ENCODE results near the gene PSME3IP1.

PSME3IP1 gene, protein sequence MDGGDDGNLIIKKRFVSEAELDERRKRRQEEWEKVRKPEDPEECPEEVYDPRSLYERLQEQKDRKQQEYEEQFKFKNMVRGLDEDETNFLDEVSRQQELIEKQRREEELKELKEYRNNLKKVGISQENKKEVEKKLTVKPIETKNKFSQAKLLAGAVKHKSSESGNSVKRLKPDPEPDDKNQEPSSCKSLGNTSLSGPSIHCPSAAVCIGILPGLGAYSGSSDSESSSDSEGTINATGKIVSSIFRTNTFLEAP

DNA sequence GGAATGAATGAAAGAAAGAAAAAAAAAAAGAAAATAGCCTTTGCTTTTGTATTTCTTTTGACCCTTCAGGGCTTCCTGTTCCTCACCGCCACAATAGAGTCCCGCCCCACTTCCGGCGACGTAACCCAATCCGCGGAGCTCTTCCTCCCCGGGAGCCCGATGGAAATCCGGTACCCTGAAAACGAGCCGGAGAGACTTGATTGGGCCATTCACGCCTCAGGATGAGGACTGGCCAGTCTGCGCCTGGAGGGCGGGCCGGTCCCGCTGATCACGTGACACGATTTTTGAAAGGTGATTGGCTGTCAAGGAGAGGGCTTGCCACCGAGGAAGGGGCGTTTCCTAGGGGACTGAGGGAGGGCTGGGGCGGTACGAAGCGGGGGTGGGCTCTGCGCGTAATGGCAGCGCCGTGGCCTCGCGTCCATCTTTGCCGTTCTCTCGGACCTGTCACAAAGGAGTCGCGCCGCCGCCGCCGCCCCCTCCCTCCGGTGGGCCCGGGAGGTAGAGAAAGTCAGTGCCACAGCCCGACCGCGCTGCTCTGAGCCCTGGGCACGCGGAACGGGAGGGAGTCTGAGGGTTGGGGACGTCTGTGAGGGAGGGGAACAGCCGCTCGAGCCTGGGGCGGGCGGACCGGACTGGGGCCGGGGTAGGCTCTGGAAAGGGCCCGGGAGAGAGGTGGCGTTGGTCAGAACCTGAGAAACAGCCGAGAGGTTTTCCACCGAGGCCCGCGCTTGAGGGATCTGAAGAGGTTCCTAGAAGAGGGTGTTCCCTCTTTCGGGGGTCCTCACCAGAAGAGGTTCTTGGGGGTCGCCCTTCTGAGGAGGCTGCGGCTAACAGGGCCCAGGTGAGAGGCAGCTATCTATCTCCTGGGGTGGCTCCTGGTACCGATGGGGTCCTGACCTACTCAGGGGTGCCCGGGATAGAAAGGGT, at the start of gene PSME3IP1, which contains the start of gene RSPRY1:
PSME3IP1 (minus strand) TSS at position 95 of the 927 bp plus-strand sequence. CDS start 12,185 bp downstream, outside the sequence.
RSPRY1 (plus strand) TSS at position 385 of the 927 bp plus-strand sequence. CDS start 18,330 bp downstream, outside the sequence.
- Mint-ChIP-seq H3K4me1 (peaks cover 51% of the 10 kb centered on the region), H3K36me3 (ENCODE audit: low read depth) (peaks cover 17% of the 10 kb centered on the region), H3K9me3 (no peaks in the 10 kb centered on the region), H3K27me3 (peaks cover 2% of the 10 kb centered on the region), H3K4me3 (peak within 1 kb of the TSS; percentile 95), H3K27ac (peak within 1 kb of the TSS; percentile 84)
- peak; percentile 96 for ATAC-seq
- DNase-seq, result peak; percentile 97

GRCh38 chr16:57235128-57236021, 49.5 kb upstream of the PSME3IP1 start:
- DNase-seq, result no peak
- peak; percentile 92 for ATAC-seq
- Mint-ChIP-seq H3K4me3 (no peak overlapping the region), H3K27ac (no peak overlapping the region), H3K4me1 (peaks cover 14% of the 10 kb centered on the region), H3K27me3 (no peaks in the 10 kb centered on the region), H3K9me3 (no peaks in the 10 kb centered on the region), H3K36me3 (ENCODE audit: low read depth) (peaks cover 54% of the 10 kb centered on the region)

DNA sequence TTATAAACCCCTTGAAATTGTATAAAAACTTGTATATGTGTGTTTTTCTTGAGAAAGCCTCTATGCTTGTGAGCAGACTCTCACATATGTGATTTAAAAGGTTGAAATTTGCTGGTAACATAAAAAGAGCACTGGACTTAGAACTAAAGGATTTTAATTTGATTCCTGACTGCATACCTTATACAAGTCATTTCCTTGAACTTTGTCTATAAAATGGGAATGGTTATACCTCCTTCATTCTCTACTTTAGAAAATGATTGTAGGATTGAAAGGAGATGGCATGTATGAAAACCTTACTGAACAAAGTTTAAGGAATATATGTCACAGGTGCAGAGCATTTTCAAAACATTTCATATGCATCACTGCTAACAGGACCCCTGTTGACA, 48.9 kb upstream of the PSME3IP1 start:
- ATAC-seq (no peak), DNase-seq (no peak)
- Mint-ChIP-seq H3K9me3 (no peaks in the 10 kb centered on the region), H3K27me3 (no peaks in the 10 kb centered on the region), H3K27ac (no peak overlapping the region), H3K4me3 (no peak overlapping the region), H3K4me1 (peaks cover 14% of the 10 kb centered on the region), H3K36me3 (ENCODE audit: low read depth) (peaks cover 56% of the 10 kb centered on the region)

- Mint-ChIP-seq H3K27ac (no peak overlapping the region), H3K36me3 (ENCODE audit: low read depth) (peaks cover 52% of the 10 kb centered on the region), H3K9me3 (no peaks in the 10 kb centered on the region), H3K4me1 (peaks cover 14% of the 10 kb centered on the region), H3K27me3 (no peaks in the 10 kb centered on the region), H3K4me3 (no peak overlapping the region)
- ATAC-seq, result no peak
- DNase-seq, result no peak
These were observed 48.3 kb upstream of the PSME3IP1 start for GRCh38 chr16:57233944-57234706.

GRCh38 chr16:57231821-57232350, 46.0 kb upstream of the PSME3IP1 start:
- Mint-ChIP-seq H3K4me1 (peaks cover 11% of the 10 kb centered on the region), H3K36me3 (ENCODE audit: low read depth) (peaks cover 55% of the 10 kb centered on the region), H3K9me3 (no peaks in the 10 kb centered on the region), H3K27me3 (no peaks in the 10 kb centered on the region), H3K27ac (no peak overlapping the region), H3K4me3 (no peak overlapping the region)
- DNase-seq (no peak), ATAC-seq (no peak)

DNA sequence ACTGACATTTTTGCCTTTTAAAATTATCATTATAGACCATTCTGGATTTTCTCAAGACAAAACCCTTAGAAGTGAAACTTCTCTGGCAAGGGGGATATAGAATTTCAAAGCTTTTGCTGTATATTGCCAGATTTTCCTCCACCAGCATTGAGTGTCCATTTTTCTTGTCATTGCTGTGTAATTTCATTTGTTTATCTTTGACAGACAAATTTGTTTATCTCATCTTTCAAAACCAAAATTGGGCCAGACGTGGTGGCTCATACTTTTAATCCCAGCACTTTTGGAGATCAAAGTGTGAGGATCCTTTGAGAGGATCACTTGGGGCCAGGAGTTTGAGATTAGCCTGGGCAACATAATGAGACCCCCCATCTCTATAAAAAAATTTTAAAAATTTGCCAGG, 43.2 kb upstream of the PSME3IP1 start:
- ATAC-seq (no peak), DNase-seq (no peak)
- Mint-ChIP-seq H3K36me3 (ENCODE audit: low read depth) (peaks cover 52% of the 10 kb centered on the region), H3K9me3 (no peaks in the 10 kb centered on the region), H3K4me1 (no peaks in the 10 kb centered on the region), H3K4me3 (no peak overlapping the region), H3K27me3 (no peaks in the 10 kb centered on the region), H3K27ac (no peak overlapping the region)

GRCh38 chr16:57226701-57227621, 41.1 kb upstream of the PSME3IP1 start:
- DNase-seq, result no peak
- Mint-ChIP-seq H3K9me3 (no peaks in the 10 kb centered on the region), H3K27me3 (no peaks in the 10 kb centered on the region), H3K36me3 (ENCODE audit: low read depth) (peaks cover 53% of the 10 kb centered on the region), H3K4me3 (no peak overlapping the region), H3K27ac (no peak overlapping the region), H3K4me1 (no peaks in the 10 kb centered on the region)
- no peak for ATAC-seq

GRCh38 chr16:57225978-57226377, 40.1 kb upstream of the PSME3IP1 start:
- no peaks in the 10 kb centered on the region for H3K9me3 Mint-ChIP-seq
- no peaks in the 10 kb centered on the region for H3K27me3 Mint-ChIP-seq
- peaks cover 51% of the 10 kb centered on the region for H3K36me3 Mint-ChIP-seq (ENCODE audit: low read depth)
- no peaks in the 10 kb centered on the region for H3K4me1 Mint-ChIP-seq
- no peak overlapping the region for H3K27ac Mint-ChIP-seq
- ATAC-seq, result no peak
- no peak for DNase-seq
- H3K4me3 Mint-ChIP-seq, result no peak overlapping the region

GRCh38 chr16:57224651-57225335, 39.0 kb upstream of the PSME3IP1 start:
- H3K36me3 Mint-ChIP-seq (ENCODE audit: low read depth), result peaks cover 53% of the 10 kb centered on the region
- no peak overlapping the region for H3K27ac Mint-ChIP-seq
- H3K4me1 Mint-ChIP-seq, result no peaks in the 10 kb centered on the region
- DNase-seq (no peak), ATAC-seq (no peak)
- no peaks in the 10 kb centered on the region for H3K27me3 Mint-ChIP-seq
- no peaks in the 10 kb centered on the region for H3K9me3 Mint-ChIP-seq
- no peak overlapping the region for H3K4me3 Mint-ChIP-seq

DNA sequence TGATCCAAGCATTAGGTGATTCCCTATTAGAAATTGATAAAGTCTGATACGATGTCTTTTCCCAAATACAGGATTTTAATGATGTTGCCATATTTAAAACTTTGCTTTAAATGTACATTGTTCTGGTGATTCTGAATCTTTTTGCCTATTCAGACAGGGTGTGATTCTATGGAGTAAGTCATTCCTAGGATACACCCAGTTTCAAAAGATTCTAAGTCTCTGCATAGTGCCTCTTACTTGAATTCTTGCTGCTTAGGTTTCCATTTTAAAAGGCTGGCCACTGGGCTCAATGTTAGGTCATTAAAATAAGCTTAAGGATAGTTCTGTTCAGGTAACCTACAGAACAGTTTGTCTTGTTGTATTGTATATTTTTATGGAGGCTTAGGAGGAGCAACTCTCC, 37.2 kb upstream of the PSME3IP1 start:
- Mint-ChIP-seq H3K36me3 (ENCODE audit: low read depth) (peaks cover 67% of the 10 kb centered on the region), H3K4me3 (no peak overlapping the region), H3K9me3 (peaks cover 11% of the 10 kb centered on the region), H3K27ac (no peak overlapping the region), H3K4me1 (no peaks in the 10 kb centered on the region), H3K27me3 (no peaks in the 10 kb centered on the region)
- no peak for DNase-seq
- no peak for ATAC-seq

DNA sequence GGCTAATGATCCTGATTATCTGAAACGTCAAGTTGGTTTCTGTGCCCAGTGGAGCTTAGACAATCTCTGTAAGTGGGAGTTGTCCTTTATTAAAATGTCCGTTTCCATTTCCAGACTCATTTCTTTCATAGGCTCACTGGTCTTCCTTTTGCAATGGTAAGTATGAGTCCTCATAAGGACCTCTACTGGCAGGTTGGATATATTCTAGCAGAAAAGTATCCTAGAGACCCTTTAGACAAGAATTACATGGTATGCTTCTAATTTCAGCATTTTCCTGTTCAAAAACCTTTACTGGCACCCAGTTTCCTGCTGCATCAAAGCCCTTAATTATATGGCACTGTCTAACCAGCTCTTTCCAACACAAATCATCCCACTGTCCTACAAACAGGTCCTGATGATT, 31.1 kb upstream of the PSME3IP1 start:
- Mint-ChIP-seq H3K4me1 (no peaks in the 10 kb centered on the region), H3K4me3 (no peak overlapping the region), H3K27me3 (no peaks in the 10 kb centered on the region), H3K27ac (no peak overlapping the region), H3K9me3 (peaks cover 41% of the 10 kb centered on the region), H3K36me3 (ENCODE audit: low read depth) (peaks cover 87% of the 10 kb centered on the region)
- no peak for ATAC-seq
- DNase-seq, result no peak

DNA sequence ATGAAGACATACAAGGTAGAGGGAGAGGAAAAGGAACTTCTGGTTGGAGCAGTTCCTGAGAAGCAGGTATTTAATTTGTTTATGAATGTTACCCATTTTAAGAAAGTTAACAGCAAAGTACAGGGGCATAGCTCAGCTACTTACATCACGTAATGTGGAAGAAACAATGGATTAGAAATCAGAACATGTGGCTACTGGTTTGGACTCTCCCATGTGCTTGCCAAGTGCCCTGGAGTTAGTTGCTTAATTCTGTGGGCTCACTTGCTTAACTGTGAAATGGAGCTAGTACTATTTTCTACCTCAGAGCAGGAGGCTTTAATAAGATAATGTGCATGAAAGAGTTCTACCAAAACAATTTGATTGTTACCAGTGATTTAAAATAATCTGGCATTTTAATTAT, 27.6 kb upstream of the PSME3IP1 start:
- Mint-ChIP-seq H3K4me1 (no peaks in the 10 kb centered on the region), H3K4me3 (no peak overlapping the region), H3K9me3 (peaks cover 34% of the 10 kb centered on the region), H3K27ac (no peak overlapping the region), H3K27me3 (no peaks in the 10 kb centered on the region), H3K36me3 (ENCODE audit: low read depth) (peaks cover 74% of the 10 kb centered on the region)
- DNase-seq (no peak), ATAC-seq (no peak)
